Adrenal gland (tissue), 12 donors: ENCODE data around the gene SH2D2A. TPM values are rescaled to one million over a fixed set of nuclear protein-coding genes. Genes with fewer than 3 reads are reported as not detected.

Source experiments
- DNase-seq, 7 donors: peaks; one replicate each; pipeline ENCODE4 v3.0.0-alpha.2; 2019 to 2020
- H3K27ac ChIP-seq, 5 donors: fragments of 200-600 bp; sonication (generic) in 4 of 5; 1 replicate in 3 of 5; 2 replicates in 2 of 5; pipeline versions ENCODE4 v1.5.1 to v1.8.0; 2016 to 2020; ENCODE audit warnings: mild to moderate bottlenecking in 1 of 5
- H3K27me3 ChIP-seq: fragments of 200-600 bp; 2 replicates; pipeline ENCODE4 v1.8.0; 2021
- H3K36me3 ChIP-seq, 2 donors: fragments of 200-600 bp; replicated peaks in 1 of 2; 1 replicate in 1 of 2; 2 replicates in 1 of 2; pipeline versions ENCODE4 v1.5.1 to v1.8.0; 2018 to 2022
- H3K4me1 ChIP-seq, 2 donors: fragments of 200-600 bp; replicated peaks in 1 of 2; 1 replicate in 1 of 2; 2 replicates in 1 of 2; pipeline versions ENCODE4 v1.5.1 to v1.8.0; 2018 to 2021
- H3K4me3 ChIP-seq, 4 donors: fragments of 200-600 bp; sonication (generic) in 3 of 4; one replicate each; pipeline ENCODE4 v1.5.1; 2016 to 2018
- H3K9me3 ChIP-seq, 3 donors: fragments of 200-600 bp; sonication (generic) in 1 of 3; replicated peaks in 1 of 3; 1 replicate in 2 of 3; 2 replicates in 1 of 3; pipeline versions ENCODE4 v1.5.1 to v1.8.0; 2016 to 2021
- POLR2A ChIP-seq, 2 donors: fragments of 450-650 bp; IDR thresholded peaks; one replicate each; pipeline ENCODE4 v1.6.1; 2017; ENCODE audit warnings: antibody characterized with exemption in 2 of 2, mild to moderate bottlenecking in 2 of 2, moderate library complexity in 1 of 2
- WGBS, 4 donors: extraction: QIAGEN DNeasy Blood & Tissue Kit in 2 of 4; methylation state at CpG; one replicate each; pipeline versions ENCODE4 v1.1.5 to v1.1.7; 2013 to 2017; 5-methylcytosine and 5-hydroxymethylcytosine counted together
- intact Hi-C, 2 donors: fragments of 100-400 bp; cut with DNase I; formaldehyde crosslinking; loops; one replicate each; pipeline versions ENCODE4 v1.14.1 to v1.15.0; 2022 to 2023
- polyA plus RNA-seq, 3 donors: library from polyadenylated mRNA; stranded (reverse); fragments of 200-250 nt in 2 of 3; fragments of 350-450 nt in 1 of 3; fragmentation: Illumina TruSeq in 1 of 3; extraction: RNeasy Lipid Tissue Mini Kit (QIAGEN cat#74804) in 1 of 3; gene quantifications; one replicate each; pipeline ENCODE4 v1.2.3, GENCODE V29; 2013 to 2014
- total RNA-seq, 9 donors: library from RNA; depleted of rRNA in 4 of 9; stranded (reverse); fragments of >200 nt in 4 of 9; fragments of 120-200 nt in 1 of 9; fragmentation: NEBNext Ultra II Directional in 1 of 9; extraction: Animal tissue kit (Norgen Biotek cat#: 25700) in 1 of 9; gene quantifications; one replicate each; pipeline versions ENCODE4 v1.1.0 to v1.2.4, GENCODE V29; 2013 to 2023
- TF ChIP-seq, protein P1 (sequence below), 6 experiments: fragments of 450-650 bp in 4 of 6; fragments of 200-600 bp in 2 of 6; sonication (generic) in 1 of 6; IDR thresholded peaks; 1 replicate in 5 of 6; 2 replicates in 1 of 6; pipeline versions ENCODE4 v1.5.1 to v1.8.0; 2016 to 2021; ENCODE audit warnings: antibody characterized with exemption in 6 of 6, mild to moderate bottlenecking in 2 of 6, moderate library complexity in 1 of 6
- donor health status: healthy with polysubstance abuse.
- donor health status: Bipolar disorder and iron deficiency.
- donor health status: DM: yes; HTN: yes; CAD: no.
- donor health status: DM: no; HTN: no; CAD: no.
- donor health status: DM: no; HTN: no; CAD: no.
- donor health status: DM: yes; HTN: yes; CAD: no.

SH2D2A gene
- total and polyA plus RNA-seq, 12 donors = 0.11 to 4.8 (median 2.1) TPM; not detected in 1

DNA sequence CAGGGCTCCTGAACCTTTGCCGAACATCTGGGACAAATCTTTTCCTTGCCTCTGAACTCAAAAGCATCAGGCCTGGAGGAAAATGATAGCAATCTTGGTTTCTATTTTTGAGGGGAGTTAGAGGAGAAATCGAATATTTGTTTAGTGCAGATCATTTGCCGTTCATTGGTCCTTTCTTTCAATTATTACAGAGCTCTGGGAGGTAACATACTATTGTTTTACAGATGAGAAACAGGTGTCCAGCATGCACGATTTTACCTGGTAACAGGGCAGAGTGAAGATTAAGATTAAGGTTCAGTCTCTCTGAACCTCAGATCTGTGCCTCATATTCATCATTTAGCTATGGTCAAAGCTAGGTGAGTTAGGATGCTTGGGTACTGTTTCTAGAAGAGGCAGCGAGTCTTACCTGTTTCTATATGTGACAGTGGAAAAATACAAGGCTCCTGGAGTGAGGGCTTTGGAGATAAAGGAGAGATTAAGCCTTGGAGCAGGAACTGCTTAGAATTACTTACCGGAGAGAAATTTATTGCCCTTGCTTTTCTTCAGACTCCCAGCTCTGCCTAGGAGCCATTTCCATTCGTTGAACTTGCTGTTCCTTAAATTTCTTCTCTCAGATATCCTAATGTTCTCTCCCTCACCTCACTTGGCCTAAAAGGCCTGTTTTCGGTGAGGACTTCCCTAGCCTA, 47.9 kb downstream of the SH2D2A start:
- 13 to 27% (median 17%) methylated on average over 8 of the region's 8 CpGs for WGBS, 4 donors
- Histone ChIP-seq H3K9me3 (no peaks in the 10 kb centered on the region), H3K4me1 (peaks cover 24 to 62% of the 10 kb centered on the region in 2 donors), H3K27ac (peak overlapping the region in 3 of 5 donors; percentile 90 to 93 (median 90)), H3K4me3 (peak overlapping the region in 3 of 4 donors; percentile 72 to 95 (median 79)), H3K36me3 (no peaks in the 10 kb centered on the region), H3K27me3 (no peaks in the 10 kb centered on the region)
- no peak for TF ChIP-seq POLR2A (IDR thresholded peaks at IDR 0.05)
- TF ChIP-seq, protein P1, sequence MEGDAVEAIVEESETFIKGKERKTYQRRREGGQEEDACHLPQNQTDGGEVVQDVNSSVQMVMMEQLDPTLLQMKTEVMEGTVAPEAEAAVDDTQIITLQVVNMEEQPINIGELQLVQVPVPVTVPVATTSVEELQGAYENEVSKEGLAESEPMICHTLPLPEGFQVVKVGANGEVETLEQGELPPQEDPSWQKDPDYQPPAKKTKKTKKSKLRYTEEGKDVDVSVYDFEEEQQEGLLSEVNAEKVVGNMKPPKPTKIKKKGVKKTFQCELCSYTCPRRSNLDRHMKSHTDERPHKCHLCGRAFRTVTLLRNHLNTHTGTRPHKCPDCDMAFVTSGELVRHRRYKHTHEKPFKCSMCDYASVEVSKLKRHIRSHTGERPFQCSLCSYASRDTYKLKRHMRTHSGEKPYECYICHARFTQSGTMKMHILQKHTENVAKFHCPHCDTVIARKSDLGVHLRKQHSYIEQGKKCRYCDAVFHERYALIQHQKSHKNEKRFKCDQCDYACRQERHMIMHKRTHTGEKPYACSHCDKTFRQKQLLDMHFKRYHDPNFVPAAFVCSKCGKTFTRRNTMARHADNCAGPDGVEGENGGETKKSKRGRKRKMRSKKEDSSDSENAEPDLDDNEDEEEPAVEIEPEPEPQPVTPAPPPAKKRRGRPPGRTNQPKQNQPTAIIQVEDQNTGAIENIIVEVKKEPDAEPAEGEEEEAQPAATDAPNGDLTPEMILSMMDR (IDR thresholded peaks at IDR 0.05) = no peak
- intact Hi-C loops = no loop called here
- peak in 1 of 7 donors; percentile 5 for DNase-seq

GRCh38 chr1:156767879-156768604, 48.6 kb downstream of the SH2D2A start:
- H3K27ac ChIP-seq = peak overlapping the region; percentile 81 to 97 (median 90)

GRCh38 chr1:156767101-156767878, 49.4 kb downstream of the SH2D2A start, which contains the start of gene PRCC:
Gene PRCC, plus strand, starts transcription at chr1:156767535. Its CDS starts 237 bp downstream, at chr1:156767772.
- H3K9me3 ChIP-seq = no peaks in the 10 kb centered on the region
- H3K4me3 ChIP-seq = peak within 1 kb of the TSS; percentile 68 to 95 (median 84)
- H3K27me3 ChIP-seq = no peaks in the 10 kb centered on the region
- peak within 1 kb of the TSS; percentile 81 to 97 (median 90) for H3K27ac ChIP-seq
- H3K36me3 ChIP-seq = no peaks in the 10 kb centered on the region
- peak; percentile 63 to 64 for TF ChIP-seq POLR2A (IDR thresholded peaks at IDR 0.05)
- TF ChIP-seq, protein P1 (IDR thresholded peaks at IDR 0.05) = peak in 1 of 6 experiments; percentile 2
- WGBS, 4 donors = 0 to 1% (median 0%) methylated on average over 21 to 50 of the region's 50 CpGs
- DNase-seq = peak; percentile 97 to 99 (median 99)
- H3K4me1 ChIP-seq = peaks cover 17 to 48% of the 10 kb centered on the region in 2 donors
- intact Hi-C loops = no loop called here

More at GRCh38 chr1:156767879-156768604, 48.6 kb downstream of the SH2D2A start:
- no peaks in the 10 kb centered on the region for H3K27me3 ChIP-seq
- TF ChIP-seq, protein P1 (IDR thresholded peaks at IDR 0.05) = no peak
- peak in 1 of 2 donors; percentile 9 for TF ChIP-seq POLR2A (IDR thresholded peaks at IDR 0.05)
- no peaks in the 10 kb centered on the region for H3K9me3 ChIP-seq
- H3K4me3 ChIP-seq = peak overlapping the region; percentile 52 to 95 (median 76)
- DNase-seq = peak; percentile 35 to 74 (median 49)
- H3K36me3 ChIP-seq = no peaks in the 10 kb centered on the region
- WGBS, 4 donors = 0 to 1% (median 0%) methylated on average over 7 to 31 of the region's 31 CpGs
- intact Hi-C loops = no loop called here
- peaks cover 18 to 56% of the 10 kb centered on the region in 2 donors for H3K4me1 ChIP-seq
